GM19240 (cell line): Measurements from ENCODE around the gene MICALL1.

Experiments used
- DNase-seq: peaks from one replicate; pipeline ENCODE4 v3.0.0; 2011; ENCODE audit warnings: low spot score; ENCODE audit not compliant: insufficient read length

MICALL1 gene, protein sequence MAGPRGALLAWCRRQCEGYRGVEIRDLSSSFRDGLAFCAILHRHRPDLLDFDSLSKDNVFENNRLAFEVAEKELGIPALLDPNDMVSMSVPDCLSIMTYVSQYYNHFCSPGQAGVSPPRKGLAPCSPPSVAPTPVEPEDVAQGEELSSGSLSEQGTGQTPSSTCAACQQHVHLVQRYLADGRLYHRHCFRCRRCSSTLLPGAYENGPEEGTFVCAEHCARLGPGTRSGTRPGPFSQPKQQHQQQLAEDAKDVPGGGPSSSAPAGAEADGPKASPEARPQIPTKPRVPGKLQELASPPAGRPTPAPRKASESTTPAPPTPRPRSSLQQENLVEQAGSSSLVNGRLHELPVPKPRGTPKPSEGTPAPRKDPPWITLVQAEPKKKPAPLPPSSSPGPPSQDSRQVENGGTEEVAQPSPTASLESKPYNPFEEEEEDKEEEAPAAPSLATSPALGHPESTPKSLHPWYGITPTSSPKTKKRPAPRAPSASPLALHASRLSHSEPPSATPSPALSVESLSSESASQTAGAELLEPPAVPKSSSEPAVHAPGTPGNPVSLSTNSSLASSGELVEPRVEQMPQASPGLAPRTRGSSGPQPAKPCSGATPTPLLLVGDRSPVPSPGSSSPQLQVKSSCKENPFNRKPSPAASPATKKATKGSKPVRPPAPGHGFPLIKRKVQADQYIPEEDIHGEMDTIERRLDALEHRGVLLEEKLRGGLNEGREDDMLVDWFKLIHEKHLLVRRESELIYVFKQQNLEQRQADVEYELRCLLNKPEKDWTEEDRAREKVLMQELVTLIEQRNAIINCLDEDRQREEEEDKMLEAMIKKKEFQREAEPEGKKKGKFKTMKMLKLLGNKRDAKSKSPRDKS

DNA sequence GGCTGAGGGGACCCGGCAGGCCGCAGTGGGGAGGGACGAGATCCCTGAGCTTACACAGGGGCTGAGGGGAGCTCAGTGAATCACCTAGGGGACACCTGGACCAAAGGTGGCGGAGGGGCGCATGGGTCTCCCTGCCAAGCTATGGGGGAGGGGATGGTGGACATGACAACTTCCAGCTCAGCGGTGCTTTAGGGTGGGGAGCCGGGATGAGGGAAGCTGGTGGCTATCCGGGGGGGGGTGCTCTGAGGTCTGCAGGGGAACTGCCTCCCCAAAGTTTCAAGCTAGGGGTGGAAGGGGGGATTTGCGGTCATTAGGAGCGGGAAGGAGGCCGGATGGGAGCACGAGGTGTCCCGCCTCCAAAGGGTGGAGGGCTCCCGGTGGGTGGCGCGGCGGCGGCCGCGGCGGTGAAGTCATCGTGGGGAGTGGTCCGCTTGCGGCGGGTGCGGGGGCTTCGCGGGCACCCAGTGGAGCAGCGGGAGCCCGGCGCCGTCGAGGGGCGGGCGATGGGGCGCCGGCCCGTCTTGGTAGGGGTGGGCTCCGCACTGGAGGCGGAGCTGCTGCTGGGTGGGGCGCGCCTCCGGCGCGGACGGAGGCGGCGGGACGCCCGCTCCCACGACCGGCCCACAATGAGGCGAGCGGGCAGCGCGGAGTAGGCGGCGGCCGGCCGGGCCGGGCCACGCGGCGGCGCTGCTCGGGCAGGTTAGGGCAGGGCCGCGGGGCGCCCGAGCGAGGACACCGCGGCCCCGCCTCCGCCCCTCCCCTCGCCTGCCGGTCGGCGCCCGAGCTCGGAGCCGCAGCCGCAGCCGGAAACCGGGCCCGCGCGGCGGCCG is at the start of gene MICALL1:
Gene MICALL1 (plus strand): TSS at position 764 of the 830 bp plus-strand sequence. CDS start 126 bp downstream, outside the sequence.
- peak; percentile 80 for DNase-seq

DNA sequence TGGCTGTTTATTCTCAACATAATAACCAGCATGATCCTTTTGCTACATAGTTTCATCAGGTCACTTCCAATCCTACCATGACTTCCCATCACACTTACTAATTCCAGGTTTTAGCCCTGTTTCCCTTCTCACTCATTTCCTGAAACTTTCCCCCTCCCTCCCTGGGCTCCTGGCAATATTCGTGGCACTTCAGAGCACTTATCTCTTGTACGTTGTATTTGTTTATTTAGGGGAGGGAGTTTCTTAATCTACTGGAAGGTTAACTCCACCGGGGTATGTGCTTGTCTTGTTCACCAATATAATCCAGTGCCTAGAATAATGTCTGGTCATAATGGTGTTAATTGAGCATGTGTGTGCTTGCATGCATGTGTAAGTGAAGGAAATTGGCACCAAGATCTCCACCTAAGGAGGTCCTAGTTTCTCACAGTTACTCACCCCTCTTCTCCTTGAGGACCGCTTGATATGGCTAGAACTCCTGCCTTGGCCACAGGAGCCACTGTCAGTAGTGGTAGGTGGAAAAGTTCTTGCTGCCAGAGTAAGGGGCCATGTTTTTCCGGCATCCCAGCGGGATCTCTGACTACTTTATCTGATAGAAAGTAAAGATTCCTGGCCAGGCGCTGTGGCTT is 45.2 kb upstream of the MICALL1 start:
- no peak for DNase-seq

DNA sequence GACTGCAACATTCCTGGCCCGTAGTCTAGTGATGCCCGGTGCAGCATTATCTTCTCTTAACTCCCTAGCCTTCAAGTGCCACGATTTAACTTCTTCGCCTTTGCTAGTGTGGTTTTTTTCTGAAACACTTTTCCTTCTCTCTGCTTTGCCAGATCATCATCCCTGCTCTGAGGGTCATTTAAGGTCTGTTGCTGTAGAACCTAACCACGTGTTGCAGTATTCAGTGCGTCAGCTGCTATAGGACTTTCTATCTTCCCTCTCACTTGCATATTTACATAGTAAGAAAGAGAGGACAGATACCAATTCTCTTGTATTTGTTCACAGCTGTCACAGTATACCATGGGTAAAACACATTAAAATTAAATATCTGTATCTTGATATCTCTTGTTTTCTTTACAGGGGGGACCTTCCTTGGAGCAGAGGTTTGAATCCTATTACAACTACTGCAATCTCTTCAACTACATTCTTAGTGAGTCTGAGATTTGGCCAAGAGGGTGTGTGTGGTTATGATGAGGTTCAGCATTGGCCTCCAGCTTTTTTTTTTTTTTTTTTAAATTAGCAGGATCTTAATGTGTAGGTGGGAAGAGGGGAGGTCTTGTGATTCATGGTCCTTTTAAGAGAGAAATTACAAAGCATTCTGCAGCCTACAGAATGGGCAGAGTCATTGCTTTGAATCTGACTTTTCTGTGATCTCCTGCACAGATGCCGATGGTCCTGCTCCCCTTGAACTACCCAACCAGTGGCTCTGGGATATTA is 43.3 kb upstream of the MICALL1 start:
- DNase-seq, result no peak

DNA sequence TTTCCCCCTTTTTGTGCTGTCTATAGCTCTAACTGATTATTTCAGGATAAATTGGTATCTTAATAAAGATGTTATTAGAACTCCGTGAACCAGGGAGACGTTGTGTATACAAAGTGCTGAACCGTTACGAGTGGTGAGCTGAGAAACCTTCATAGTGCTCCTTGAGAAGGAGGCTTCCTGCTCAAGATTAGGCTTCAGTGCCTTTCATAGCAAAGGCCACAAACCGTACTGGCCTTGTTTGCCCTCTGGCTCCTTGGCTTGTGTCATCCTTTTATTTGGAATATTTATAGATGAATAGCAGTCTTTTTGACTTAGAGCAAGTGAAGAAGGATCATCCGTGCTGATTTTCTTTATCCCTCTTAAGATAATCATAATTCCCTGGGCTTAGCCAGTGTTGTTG is 40.6 kb upstream of the MICALL1 start:
- no peak for DNase-seq

DNA sequence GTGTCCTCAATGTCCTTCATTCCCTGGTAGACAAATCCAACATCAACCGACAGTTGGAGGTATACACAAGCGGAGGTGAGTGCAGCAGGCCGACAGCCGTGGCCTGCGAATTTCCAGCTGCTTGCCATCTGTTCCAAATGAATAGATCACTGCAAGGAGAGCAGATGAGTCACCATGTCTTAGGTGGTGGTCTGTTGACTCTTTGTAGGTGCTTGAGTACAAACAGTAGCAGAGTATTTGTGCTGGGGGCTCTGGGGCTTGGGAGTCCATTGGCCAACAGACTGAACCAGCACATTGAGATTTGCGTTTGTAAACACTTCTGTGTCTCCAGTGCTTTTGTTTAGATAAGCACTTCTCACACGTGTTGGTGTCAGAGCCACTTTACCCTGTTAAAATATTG is 35.8 kb upstream of the MICALL1 start:
- no peak for DNase-seq

DNA sequence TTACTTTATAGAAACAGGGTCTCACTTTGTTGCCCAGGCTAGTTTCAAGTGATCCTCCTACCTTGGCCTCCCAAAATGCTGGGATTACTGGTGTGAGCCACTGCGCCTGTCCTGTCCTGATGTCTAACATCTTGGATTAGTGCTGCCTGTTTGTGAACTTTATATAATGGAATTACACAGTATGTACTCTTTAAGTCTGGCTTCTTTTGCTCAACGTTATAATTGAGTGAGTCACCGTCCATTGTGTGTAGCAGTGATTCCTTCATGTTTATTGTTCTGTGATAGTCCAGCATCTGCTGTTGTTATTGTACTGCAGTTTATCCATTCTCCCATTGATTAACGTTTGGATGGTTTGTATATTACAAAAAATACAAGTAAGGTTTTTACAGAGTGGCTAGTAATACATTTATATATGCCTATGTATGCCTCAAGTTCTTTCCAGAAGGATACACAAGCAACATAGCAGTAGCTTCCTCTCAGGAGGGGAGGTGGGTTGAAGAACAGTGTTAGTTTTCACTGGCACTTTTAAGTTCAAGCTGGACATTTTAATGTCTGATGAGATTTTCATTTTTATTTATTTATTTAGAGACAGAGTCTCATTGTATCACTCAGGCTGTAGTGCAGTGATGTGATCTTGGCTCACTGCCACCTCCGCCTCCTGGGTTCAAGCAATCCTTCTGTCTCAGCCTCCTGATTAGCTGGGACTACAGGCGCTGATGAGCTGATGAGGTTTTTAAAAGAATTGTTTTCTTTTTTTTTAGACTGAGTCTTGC is 25.2 kb upstream of the MICALL1 start:
- no peak for DNase-seq

DNA sequence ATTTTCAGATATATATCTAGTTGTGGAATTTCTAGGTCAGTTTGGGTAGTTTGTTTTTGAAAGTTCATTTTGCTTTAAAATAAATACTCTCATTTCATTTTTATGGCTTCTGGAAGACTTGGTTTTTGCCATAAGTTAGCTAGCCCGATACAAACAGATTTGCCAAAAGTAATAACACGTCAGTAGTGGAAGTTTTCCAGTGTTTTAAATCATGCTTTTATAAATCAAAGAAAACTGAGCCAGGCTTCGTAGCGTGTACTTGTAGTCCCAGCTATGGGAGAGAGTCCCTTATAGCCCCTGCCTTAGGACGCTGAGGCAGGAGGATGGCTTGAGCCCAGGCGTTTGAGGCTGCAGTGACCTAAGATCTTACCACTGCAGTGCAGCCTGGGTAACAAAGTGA is 21.7 kb upstream of the MICALL1 start:
- DNase-seq, result no peak

DNA sequence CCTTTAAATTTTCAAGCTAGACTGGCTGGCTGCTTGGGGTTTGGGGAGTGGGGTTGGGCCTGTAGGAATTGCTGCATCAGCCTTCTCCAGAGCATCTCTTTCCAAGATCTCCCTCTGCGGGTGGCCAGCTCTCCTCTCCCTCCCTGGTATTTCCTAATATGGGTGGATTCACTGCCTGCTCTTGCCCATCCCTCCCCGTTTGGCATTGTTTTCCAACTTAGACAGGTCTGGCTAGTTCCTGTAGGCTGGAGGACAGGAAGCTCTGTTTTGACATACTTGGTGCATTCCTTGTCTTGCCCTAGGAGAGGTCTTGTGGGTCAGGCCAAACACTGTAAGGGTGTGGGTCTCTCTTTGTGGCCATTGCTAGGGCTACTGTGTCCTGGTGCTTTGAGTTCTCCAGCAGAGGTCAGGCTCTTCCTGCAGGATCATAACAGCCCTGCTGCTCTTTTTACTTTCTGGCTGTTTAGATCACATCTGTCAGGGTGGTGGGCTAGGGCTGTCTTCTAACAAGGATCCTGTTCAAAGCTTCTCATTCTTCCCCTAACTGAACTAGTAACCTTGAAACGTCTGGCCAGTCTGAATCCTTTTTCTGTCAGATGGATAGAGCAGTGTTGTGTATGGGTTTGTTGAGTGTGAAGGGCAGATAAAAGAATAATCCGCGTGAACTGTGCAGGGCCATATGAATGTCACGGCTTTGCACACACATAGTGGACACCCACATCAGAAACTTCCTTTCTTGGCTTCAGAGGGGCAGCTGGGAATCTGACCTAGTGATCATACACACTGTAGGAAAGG is 18.3 kb upstream of the MICALL1 start:
- no peak for DNase-seq

DNA sequence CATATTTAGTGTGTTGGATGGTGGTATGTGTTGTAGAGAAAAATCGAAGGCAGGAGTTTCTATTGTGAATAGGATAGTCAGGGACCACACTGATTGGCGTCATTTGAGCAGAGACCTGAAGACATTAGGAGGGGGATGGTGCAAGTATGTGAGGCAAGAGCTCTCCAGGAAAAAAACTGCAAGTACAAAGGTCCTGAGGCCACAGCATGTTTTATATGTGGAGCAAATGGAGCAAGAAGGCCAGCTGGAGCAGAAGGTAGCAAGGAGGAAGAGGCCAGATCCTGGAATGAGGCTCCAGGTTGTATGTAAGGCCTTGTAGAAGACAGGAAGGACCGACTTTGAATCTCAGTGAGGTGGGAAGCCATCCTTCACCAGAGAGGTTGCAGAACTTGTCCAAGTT is 14.2 kb upstream of the MICALL1 start:
- no peak for DNase-seq

DNA sequence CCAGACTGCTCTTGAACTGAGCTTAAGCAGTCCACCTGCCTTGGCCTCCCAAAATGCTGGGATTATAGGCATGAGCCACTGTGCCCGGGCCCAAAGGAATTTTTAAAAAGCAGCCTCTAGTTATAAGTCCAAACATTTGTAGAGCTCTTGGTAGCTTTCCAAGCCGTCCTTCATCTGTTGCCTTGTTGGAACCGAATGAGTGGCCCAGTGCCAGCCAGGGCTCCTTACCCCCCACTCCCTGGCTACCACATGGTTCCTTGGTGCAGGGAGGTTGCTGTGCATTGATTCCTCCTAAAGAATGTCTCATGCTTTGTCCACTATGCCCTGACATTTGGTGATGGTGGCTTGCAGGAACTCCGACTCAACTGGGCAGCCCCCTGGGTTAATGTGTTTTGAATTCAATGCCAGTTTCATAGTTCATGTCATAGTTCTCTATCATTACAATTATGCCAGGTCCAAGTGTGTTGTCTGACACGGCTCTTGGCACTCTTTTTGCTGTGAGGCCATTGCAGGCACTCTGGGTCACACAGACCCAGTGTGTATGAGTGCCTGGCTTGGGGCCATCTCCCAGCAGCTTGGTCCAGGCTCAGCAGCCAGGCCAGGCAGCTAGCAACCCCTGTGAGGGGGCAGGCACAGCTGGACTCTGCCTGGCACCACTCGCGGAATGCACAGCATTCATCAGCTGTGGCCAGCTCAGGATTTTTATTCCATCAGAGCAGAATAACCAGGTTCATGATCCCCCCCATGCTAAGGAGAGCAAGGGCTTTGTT is 13.3 kb upstream of the MICALL1 start:
- DNase-seq, result no peak

DNA sequence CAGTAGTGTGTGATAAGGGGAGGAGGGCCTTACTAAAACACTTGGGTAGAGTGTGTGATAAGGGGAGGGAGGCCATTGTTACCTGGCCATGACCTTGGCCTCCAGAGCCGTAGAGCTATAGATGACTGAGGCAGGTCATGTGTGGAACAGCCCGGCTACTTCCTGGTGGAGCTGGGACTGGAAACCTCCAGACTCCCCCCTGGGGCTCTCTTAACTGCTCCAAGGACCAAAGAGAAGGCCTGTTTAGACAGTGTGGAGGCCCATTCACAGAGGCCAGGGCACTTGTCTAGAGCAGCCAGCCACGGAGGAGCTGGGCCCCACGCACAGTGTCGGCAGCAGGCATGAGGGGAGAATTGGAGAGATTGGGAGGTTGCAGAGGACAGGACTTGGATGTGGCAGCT is 12.5 kb upstream of the MICALL1 start:
- DNase-seq, result no peak

DNA sequence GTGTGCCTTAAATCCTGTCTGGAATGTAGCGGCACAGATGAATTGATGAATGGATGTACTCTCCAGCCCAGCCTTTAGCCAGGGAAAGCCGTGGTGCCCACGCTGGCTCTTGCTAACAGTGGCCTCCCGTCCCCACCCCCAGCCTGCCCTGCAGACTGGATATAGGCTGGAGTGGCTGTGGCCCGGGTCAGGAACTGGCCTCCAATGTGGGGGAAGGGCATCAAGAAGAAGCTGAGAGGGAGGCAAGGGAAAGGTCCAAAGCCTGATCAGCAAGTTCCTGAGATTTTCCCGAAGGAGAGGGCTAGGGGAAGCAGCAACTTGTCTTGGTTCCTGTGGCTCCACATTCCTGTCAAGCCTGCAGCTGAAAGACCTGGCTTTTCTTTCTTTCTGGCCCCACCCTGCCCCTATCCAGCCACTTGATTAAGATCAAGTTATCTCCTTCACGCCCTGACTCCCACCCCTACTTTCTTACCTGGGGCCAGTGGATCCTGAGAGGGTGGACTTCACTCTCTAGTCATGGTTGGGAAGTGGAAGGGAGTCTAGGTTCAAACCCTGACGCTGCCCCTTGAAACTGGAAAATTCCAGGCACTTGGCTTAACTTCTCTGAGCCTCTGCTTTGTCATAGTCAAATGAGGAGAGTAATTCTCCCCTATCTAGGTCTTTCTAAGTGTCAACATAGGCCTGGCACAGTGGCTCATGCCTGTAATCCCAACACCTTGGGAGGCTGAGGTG is 11.0 kb upstream of the MICALL1 start:
- no peak for DNase-seq

DNA sequence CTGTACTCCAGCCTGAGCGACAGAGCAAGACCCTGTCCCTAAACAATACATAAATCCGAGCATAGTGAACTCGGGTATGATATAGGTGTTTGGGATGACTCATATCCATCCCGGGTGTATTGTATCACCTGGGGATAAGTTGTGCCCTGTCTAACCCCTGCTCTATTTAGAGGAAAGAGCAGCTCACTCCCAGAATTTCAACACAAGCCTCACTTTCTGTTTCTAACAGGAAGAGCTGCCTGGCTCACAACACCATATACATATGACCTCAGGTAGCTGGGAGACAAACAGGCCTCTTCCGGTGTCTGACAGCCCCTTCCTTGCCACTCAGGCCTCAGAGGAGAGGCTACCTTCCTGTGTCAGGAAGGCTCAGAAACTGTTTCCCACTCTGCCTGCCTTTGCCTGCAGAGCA is 9.9 kb upstream of the MICALL1 start:
- DNase-seq, result peak; percentile 69

DNA sequence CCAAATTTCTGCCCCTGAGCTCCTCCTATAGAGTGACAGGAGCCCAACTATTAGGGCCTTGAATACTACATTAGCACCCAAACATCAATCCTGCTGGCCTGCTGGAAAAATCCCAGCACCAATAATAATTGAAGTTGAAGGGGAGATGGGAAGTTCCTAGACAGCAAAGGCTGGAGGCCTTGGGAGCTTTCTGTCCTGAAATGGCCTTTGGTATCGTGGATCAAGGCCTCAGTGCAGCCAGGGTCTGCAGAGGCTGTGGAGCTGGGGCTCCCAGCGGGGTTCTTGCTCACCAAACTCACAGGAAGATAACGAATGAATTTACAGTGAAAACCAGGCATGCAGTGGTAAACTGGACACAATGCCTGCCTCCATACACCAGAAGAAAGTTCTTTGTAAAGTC is 9.2 kb upstream of the MICALL1 start:
- DNase-seq, result no peak

DNA sequence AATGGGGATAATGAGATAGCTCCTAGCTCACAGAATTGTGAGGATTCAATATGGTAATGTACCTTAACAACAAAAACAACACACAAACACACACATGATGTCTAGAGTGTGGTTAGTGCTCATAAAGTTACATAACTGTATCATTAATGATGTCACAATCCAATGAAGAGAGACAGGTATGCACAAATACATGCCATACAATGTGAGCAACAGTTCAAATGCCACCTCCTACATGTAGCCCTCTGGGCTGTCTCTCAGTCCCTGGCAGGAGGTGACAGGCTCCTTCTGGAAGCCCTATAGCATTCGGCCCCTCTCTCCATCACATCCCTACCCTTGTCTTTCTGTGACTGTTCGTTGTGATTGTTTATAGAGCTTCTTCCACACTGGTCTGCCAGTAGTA is 8.3 kb upstream of the MICALL1 start:
- DNase-seq, result no peak

DNA sequence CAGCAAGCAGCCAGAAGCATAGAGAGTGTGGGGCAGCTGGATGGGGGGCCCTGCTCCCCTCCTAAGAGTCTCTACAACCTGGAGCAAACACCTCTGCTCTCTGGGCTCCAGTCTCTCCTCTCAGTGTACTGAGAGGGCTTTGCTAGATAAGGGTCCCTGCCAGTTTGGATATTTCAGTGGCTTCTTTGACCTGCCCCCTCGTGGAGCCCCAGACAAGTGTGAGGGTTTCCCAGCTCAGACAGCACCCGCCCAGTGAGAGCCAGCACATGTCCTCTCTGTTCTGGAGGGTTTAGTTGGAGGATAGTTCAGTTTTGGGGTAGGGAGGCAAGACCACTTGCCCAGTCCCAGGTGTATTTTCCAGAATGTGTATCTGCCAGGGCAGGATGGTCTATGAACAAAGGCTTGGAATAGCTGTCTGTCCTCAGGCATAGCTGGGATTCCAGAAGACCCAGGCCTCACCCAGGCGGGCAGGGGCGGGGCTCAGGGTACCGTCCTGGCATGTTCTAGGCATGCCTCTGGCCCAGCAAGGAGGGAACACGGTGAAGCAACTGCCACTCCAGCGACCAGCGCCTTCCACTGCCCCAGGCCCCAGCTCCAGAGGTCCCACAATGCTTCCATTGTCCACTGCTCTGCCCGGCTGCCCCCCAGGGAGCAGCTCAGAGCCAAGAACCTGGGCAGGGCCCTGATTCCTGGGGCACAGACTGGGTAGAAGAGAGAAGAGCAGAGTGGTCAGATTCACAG is 7.5 kb upstream of the MICALL1 start:
- no peak for DNase-seq
